Stimulated activated CD8-positive, alpha-beta memory T cell treated with anti-CD3 and anti-CD28 coated beads, Interleukin-4, amount 100 ng/mL, for 4 hours (primary cell): ENCODE results near the gene MAN2A2.

Experiments used
- DNase-seq, 2 donors: peaks; one replicate each; pipeline ENCODE4 v3.0.0-alpha.2; 2020; ENCODE audit warnings: low read depth in 2 of 2, low spot score in 1 of 2

MAN2A2 gene

DNA sequence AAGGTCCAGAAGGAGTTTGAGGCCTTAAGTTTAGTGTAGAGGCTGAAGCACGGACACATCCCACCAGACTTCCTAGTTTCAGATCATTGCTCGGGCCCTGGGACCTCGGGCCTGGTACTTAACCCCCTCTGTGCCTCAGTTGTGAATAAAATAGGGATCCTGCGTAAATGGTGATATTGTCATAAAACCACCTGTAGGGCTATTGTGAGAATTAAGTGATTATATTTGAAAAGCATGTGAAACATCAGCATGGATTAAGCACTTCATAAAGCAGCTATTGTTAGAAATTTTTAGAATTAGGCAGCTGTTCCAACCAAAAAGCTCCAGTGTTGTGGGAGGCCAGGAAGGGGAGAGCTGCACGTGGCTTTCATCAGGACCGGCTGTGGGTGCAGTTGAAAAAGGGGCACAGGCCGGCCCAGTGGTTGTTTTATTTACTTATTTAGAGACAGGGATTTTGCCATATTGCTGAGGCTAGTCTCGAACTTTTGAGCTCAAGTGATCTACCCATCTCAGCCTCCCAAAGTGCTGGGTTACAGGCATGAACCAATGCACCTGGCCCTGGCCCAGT, 56.0 kb downstream of the MAN2A2 start:
- no peak for DNase-seq

- DNase-seq = no peak
Observed at GRCh38 chr15:90959894-90960293, 56.8 kb downstream of the MAN2A2 start.

DNA sequence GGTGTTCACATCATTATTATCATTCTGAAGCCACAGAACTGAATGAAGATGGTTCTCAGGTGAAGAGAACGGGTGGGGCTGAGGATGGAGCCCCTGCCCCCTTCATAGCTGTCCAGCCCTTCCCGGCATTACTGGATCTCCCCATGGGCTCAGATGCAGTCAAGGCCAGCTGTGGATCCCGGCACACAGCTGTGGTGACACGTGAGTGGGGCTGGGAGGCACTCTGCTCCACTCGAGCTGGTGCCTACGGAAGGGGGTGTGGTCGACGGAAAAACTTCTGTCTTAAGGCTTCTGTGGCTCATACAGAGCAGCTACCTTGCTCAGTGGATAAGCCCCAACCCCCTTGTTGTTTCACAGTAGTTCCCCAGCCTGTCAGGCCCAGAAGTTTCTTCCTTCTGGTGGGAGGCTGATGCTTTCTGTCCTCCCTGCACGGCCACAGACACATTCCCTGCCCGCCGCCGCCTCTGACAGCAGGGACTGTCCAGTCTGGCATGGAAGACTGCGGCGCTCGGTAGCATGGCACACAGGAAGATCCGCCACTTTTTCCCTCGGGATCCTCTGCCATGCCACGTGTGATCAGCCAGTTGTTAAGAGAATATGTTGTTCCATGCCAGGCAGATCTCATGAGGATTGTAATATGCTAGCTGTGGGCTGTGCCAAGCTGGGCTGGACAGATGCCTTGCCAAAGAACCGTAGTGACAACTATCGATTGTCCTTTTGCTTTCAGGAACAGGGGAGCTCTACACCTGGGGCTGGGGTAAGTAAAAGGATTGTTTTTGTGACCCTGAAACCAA, 57.4 kb downstream of the MAN2A2 start:
- DNase-seq = no peak

GRCh38 chr15:90962021-90962420, 58.9 kb downstream of the MAN2A2 start:
- DNase-seq = no peak

DNA sequence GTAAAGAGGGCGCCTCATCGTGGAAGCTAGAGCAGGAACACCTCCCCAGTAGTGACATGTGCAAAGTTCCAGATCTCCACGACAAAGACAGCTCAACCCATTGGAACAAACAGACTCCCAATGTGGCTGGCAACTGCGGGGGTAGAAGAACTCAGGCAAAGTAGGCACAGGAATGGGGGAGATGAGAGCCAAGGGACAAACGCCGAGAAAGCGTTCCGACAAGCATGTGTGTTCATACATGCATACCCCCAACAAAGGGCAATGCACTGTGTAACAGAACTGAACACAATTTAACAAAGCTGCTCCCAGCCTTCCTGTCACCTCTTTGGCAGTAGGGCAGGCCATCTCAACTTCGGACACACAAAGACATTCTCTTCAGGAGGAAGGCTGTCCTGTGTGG, 63.2 kb downstream of the MAN2A2 start:
- no peak for DNase-seq

DNA sequence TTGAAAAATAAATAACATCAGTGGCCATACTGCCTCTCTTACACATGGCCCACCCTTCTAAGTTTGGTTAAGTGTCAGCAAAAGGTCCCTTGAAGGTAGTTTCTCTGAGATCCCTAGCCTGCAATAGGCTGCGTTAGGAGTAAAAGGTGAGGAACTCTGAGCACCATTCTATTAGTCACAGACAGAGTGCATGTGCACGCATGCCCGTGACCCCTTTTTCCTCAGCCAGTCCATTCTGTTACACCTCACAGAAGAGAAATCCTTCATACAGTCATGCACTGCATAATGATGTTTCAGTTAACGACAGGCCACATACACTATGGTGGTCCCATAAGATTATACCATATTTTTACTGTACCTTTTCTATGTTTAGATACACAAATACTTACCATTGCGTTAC, 64.1 kb downstream of the MAN2A2 start:
- DNase-seq = no peak

GRCh38 chr15:90968434-90968833, 65.3 kb downstream of the MAN2A2 start:
- no peak for DNase-seq

- no peak for DNase-seq
Observed at GRCh38 chr15:90970274-90970673, 67.2 kb downstream of the MAN2A2 start.

GRCh38 chr15:90972133-90972532, 69.0 kb downstream of the MAN2A2 start:
- DNase-seq = no peak
